Bone marrow (tissue), 2 donors: ENCODE data around the gene SNRK.

Experiments
- DNase-seq, 2 donors: peaks; one replicate each; lab custom pipeline; 2025; lab: John Stamatoyannopoulos, UW

SNRK gene

DNA sequence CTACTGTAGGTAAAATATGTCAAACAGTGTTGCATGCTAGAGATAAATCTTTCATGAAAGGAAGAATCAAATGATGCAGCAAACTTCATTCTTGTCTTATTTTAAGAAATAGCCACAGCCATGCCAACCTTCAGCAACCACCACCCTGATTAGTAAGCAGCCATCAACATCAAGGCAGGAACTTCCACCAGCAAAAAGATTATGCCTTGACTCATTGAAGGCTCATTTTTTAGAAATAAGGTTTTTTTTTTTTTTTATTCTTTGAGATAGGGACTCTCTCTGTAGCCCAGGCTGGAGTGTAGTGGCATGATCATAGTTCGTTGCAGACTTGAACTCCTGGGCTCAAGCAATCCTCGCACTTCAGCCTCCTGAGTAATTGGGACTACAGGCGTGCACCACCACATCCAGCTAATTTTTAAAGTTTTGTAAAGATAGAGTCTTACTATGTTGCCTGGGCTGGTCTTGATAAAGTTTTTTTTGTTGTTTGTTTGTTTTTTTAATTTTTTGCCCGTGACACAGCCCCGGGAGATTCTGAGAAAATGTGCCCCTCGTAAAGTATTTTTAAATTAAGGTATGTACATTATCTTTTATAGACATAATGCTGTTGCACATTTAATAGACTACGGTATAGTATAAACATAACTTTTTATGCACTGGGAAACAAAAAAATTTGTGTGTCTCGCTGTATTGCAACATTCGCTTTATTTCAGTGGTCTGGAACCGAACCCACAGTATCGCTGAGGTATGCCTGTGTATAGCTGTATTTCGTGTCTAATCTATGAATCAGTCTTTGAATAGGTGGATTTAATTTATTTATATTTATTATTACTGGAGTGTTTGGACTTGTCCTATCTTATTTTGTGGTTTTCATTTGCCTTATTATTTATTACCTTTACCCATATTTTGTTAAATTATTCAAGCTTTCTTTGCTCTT is 23.3 kb downstream of the SNRK start:
- no peak for DNase-seq

DNA sequence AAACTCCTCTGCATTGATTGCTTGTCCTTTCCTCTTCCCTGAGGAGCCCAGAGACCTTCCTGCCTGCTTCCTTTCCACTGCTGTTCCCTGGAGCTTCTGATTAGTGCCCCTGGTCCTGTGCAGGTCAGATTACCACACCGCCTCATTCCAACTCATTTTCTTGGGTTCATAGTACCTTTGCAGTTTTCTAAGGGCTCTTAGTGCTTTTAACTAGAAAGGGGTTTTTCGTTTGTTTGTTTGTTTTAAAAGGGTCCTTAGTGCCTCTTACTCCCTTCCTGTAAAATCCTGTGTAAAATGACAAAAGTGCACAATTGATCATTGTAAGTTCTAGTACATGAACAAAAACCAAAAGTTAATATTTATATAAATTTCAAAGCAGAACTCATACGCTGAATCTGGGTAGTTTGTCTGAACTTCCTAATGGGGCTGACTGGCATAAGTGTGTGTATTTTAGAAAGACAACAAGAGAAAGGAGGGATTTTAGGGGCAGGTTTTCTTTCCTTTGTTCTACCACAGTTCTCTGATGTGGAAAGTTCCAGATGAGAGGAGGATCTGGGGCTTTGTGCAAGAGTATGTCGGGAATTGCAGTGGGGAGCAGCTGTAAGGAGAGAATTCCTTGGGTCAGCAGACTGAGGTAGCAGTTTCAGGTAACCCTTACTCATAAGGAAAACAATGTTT is 30.6 kb downstream of the SNRK start:
- no peak for DNase-seq

DNA sequence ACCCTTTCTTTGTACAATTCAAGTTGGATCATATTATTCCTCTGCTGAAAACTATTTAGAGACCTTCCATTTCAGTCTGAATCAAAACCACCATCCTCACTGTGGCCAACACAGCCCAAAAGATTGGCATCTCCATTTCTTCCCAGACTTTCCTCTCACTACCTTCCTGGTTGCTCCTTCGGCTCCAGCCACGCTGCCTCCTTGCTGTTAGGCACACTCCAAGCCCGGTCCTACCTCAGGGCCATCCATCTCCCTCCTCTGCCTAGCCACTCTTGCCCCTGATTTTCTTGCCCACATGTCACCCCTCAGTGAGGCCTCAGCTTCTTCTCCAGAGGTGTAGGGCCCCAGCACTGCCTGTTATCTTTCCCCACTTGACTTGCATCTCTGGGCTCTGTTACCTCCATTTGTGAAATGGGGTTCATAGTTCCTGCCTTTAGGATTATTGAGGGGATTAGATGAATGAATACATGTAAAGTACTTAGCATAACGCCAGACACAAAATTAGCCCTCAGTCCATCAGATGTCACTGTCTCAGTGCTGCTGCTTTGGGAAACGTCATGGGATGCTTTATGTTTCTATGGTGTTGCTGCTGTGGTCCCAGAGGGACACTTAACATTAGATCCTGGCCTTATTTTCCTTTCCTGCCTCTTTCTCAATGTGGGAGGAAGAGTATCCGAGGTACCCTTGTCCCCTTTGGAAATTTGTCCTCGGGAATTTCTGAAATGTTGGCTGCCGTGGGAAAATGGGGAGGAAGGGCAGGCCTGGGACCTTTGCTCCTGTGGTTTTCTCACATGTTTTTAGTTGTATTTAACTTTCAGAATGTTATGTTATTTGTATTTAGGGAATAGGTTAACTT is 31.3 kb downstream of the SNRK start:
- DNase-seq = no peak

DNA sequence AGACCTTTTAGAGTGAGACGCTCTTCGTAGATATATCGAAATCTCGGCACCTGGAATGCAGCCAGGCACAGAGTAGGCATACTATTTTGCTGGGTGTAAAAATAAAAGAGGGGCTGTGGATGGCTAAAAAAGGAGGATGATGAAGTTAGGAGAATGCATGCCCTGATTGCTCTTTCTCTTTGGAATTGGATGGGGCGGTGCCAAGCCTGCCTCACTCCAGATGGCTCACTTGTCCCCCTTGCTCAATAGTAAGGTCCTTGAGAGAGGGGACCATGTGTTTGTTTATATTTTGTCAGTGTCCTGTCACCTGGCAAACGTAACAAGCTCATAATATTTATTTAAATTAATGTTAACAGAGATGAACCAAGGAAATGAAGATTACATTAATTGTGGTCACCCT is 33.0 kb downstream of the SNRK start:
- no peak for DNase-seq

DNA sequence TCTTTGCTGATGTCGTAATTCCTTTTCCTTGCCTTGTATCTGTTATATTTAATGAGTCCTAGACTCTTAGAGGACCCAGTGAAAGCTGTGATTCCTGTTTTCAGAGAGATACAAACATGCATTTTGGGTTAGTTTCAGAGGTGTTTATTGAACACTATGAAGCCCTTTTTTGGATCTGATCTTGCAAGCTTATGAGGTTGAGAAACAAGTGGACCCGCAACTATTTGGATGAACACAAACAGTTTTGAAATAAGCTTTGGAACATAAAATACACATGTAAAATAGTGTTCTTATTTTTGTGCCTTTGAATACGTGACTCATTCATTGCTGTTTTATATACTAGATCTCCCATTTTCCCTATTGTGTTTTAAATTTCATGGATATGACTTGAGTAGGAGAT is 33.5 kb downstream of the SNRK start:
- no peak for DNase-seq

DNA sequence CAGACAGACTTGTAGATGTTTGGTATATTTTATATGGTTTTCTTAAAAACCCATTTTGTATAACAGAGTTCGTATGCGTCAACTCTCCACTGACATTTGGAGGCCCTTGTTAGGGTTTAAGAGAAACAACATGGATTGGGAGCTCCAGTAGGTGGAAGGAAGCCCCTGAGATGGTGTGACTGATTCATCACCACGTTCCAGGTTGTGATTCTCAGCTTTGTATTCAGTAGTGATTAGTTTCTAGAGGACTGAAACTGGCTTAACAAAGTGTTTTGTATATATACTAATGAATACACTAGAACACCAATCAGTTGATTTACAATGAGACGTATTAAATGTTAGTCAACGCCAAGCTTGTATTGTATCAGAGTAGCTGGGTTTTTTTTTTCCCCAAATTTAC is 33.9 kb downstream of the SNRK start:
- DNase-seq = no peak

DNA sequence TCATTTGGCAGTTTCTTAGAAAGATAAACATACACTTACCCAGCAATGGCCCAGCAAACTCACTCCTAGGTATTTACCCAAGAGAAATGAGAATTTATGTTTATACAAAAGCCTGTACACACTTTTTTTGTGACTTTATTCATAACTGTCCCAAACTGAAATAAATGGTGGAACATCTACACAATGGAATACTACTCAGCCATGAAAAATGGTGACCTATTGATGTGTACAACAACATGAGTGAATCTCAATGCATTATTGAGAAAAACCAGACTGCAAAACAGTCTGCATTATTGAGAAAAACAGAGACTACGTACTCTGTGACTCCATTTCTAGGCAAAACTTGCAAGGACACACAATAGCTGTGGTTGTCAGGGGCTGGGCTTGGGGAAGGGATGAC is 37.2 kb downstream of the SNRK start:
- DNase-seq = no peak

DNA sequence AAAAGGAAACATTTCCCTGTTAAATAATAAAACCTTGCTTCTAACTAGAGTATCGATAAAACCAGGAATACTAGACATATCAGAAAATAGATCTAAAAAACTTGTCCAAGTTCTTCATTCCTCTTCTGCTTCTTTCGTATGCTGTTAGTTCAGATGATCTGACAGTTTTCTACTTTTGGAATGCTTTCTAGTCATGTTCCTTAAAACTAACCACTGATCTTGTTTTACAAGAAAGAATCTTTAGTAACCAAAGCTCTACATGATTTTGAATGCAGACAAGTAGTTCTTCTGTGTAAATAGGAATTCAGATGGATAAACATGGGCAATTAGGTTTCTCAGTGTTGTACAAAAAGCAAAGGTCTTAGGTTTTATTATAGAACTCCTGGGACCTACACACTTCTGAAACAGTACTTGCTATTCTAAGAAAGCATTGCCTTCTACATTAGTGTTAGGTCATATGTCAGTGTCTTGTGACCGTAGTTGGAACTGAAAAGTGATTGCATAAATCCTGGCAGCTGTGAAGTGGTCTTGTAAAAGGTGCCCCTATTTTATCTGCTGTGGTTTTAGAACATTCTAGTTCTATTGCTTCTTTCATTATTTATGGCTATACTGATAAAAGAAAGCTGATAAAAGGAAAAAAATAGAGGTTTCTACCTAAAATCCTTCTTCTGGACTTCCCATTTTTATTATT is 40.7 kb downstream of the SNRK start:
- no peak for DNase-seq

DNA sequence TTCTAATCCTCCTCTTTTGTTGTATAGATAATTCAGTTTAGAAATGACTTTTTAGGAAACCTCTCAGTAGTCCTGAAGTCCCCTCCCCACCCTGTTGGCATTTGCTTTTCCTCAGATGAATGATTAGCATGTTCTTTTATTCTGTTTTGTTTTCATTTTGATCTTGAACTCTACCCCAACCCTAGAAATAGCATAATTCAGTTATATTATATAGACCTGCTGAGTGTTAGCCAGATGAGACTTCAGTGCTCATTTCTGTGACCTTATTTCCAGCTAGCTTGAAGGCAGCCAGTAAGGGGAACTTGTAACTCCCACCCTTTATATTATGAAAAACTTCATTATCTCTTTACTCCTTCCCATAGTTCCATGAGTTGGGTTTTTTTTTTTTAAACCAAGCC is 41.2 kb downstream of the SNRK start:
- DNase-seq = no peak

DNA sequence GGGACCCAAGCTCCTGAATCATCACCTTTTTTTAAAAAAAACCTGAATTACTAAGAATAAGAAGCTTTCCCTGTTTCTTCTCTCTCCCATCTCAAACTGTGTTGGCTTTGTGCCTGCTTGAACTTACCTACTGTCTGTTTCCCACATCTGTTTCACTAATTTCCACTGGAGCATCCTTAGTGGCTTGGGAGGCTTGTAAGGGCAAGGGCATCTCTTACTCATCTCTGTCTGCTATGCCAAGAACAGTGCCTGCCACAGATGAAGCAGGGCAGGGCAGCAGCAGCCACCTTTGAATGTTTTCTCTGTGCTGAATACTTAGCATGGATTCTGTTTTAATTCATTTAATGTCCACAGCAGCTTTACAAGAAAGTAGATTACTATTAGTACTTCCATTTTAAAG is 42.3 kb downstream of the SNRK start:
- no peak for DNase-seq

DNA sequence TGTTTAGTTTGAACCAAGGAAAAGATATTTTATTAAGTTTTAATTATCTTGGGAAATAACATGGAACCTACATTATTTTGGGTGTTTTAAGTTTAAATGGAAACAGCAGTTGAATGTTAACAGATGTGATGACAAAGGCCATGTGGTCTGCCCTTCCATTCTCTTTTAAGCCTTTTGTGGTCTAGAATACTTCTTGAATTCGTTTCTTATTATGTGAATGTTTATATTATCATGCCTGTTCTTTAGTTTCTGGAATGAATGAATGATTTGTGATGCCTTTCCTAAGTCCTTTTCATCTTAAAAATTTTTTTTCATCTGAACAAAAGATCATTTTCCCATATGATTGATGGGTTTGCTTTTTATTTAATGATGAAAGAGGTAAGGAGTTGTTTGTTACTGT is 44.6 kb downstream of the SNRK start:
- DNase-seq = no peak

DNA sequence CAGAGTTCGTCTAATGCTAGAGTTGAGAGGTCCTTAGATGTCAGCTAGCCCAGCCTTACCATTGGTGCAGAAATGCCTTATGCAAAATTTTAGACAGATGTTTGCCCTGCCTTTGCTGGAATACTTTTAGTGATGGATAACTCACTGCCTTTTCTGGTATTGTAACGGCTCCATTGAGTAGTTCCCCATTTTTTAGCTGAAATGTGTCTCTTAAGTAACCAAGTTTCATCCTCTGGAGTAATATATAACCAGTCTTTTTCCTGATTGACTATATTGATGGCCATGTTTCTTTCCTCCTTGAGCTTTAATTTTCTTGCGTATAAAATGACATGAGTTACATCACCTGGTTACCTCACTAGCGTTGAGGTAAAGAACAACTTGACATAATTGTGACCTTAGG is 45.0 kb downstream of the SNRK start:
- no peak for DNase-seq

DNA sequence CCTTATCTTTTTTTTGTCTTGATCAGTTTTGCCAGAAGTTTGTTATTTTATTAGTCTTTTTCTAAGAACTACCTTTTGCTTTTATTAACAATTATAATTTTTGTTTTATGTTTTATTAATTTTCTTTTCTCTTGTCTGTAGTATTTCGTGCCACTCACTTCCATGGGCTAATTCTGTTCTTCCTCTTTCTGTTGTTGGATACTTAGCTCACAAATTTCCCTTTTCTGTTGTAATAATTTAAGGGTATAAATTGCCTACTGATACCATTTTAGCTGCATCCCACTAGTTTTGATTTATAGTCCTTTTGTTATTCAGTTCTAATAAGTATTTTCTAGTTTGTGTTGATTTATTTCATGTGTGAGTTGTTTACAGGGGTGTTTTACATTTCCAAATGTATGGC is 48.6 kb downstream of the SNRK start:
- no peak for DNase-seq

DNA sequence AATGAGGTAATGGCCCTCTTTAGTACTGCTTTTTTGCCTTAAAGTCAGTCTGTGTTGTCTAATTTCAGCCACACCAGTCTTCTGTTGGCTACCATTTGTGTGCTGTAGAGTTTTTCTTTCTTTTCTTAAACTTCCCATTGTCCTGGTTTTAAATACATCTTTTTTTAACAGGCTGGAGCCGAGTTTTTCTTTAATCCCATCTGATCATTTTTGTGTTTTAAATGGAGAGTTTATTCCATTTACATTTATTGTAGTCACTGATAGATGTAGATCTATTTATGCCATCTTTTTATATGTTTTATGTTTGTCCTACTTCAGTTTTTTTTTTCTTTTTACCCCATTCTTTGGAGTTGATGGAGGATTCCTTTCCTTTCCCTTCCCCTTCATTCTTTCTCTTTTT is 49.5 kb downstream of the SNRK start:
- DNase-seq = no peak

DNA sequence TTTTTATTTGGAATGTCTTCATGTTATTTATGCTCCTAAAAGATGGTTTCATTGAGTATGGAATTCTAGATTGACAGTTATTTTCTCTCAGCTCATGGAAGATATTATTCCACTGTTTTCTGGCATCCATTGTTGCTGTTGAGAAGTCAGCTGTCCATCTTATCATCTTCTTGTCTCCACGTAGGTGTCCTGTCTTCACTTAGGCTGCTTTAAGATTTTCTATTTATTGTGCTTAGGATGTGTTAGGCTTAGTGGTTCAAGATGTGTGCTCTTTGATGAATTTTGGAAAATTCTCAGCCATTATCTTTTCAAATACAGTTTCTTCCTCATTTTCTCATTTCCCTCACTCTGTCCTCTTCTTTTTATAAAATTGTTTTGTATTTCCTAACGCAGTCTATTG is 52.0 kb downstream of the SNRK start:
- DNase-seq = no peak

DNA sequence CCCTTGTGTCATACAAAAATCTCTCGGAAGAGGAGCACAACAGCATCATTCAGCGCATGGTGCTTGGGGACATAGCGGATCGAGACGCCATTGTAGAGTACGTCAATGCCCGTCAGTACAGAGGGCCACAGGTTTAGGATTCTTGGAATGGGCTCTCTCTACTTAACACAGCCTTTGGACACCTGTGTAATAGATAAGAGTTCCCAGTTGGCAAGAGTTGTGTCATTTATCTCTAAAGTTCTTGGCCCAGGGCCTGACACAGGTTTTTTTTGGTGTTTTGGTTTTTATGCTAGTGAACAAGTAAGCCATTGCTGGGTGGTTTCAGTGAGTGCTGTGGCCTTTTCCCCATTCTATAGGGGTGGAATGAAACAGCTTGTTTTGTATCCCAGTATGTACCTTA is 54.1 kb downstream of the SNRK start:
- no peak for DNase-seq

DNA sequence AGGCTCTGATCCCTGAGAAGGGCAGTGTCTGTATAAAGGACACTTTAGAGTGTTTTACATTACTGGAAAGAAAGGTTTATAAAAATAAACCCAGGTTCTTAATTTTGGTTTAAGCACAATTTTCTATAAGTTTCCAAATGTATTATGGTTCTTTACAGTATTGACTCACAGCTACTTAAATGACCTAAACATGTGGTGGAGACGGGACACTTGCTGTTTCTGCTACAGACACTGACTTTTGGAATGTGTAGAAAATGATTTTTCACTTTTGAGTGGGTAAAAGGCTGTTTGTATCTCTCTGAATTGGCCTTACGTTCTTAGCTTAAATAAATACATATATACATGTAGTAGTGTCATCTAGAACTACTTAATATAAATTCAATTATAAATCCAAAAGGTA is 55.4 kb downstream of the SNRK start:
- no peak for DNase-seq

DNA sequence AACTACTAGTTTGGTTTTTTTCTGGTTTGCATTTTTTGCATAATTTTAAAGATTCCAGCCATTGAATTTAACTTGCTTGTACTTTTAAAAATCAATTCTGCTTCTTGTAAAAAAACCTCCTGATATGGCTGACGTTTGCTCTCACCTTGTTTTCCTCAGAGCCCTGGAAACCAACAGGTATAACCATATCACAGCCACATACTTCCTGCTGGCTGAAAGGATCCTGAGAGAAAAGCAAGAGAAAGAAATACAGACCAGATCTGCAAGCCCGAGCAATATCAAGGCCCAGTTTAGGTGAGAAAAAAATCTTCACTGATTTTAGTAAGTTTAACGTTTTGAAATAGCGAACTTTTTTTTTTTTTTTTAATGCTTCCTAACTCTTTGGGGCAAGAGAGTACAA is 56.8 kb downstream of the SNRK start:
- no peak for DNase-seq

DNA sequence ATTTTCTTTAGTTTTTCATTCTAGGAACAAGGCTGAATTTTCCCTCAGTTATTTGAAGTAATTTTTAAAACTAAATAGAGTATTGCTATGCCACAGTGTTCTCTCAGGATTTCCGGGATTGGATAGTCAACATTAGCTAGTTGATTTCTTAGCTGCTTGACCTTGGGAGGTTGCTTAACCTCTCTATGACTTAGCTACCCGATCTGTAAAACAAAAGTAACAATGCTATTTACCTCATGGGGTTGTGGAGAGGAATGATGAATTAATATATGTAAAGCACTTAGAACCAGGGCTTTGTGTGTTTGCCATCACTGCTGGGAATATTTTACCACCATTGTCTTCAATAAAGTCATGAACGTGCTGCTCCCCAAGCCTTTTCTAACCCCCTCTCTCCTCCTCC is 57.5 kb downstream of the SNRK start:
- DNase-seq = no peak

DNA sequence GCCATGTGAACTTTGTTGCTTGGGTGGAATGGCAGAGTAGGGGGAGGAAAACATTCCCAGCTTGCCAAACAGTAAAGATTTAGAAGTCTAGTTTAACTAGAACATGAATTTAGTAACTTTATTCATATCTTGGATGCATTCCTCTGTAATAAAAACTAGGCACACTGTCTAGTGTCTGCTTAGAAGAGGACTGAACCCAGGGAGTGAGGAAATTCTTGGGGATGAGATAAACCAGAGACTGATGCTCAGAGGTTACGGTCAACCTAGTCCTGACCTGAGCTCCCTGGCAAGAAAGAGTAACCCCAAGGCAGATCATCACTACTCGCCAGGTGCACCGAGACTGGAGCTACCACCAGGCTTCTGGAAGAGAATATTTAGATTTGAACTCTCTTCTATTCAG is 58.2 kb downstream of the SNRK start:
- no peak for DNase-seq

DNA sequence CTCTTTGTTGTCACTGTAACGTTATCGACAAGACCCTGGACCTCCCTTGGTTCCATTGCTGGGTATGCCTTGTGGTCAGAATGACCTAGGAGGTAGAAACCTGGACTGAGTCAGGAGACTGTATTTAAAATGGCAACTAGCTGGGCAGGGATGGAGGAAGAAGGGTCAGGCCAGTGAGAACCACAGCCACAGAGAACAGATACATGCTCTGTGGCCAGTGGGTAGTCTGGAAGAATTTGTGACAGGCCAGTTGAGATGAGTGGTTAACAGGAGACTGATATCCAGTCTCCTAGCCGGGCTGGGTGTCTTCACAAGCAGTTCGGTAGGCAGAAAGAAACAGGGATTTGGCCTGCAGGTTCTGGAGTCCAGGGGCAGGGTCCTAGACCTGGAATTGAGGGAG is 58.9 kb downstream of the SNRK start:
- DNase-seq = no peak

DNA sequence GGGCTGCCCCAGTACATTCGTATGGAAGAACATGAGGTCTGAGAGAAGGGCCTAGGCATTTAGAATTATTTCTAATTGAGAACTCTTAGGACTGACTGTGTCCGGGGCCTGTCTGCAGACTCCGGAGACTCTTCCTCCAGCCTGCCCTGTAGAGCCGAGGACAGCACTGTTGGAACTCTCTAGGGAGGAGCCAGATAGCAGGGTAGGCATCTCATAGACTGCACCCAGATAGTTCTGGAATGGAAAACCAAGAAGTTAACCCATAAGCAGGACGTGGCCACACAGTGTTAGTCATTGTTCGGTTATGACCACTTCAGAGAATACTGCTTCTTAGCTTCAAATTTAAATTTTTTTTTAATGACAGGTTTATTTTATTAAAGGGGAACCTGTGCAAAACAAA is 59.5 kb downstream of the SNRK start:
- no peak for DNase-seq
